ENCODE measurements around the gene ELN. TPM values are rescaled to one million over a fixed set of nuclear protein-coding genes. Genes with fewer than 3 reads are reported as not detected.

ELN gene
- total and polyA plus RNA-seq, 9 of the 15 experiments (the other 6 are each of a cell fraction or from before 2014, with no cell fraction given): 0.20 TPM; not detected in 8

DNA sequence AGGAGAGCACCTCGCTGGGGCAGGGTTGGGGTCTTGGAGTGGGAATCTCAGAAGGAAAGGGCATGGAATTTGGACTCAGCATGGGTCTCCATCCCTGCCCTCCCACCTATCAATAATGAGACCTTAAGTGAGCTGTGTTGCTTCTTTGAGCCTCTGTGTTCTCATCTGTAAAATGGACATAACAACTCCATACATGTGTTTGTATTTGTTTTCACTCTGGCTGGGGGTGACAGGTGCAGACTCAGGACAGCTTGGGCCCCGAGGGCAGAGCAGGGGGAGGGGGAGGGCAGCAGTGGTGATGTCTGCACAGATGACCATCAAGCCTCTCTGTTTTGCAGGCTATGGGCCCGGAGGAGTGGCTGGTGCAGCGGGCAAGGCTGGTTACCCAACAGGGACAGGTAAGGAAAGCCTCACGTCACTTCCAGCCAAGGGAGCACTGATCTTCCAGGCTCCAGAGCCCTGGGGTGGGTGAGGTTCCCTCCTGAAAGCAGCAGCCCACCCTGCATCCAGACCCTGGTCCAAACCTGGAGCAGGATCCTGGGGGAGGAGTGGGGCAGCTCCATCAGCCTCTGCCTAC, 19.9 kb downstream of the ELN start:
- BruUV-seq (replicated peaks): no TSS peak
- no peak overlapping the region for H3K27ac ChIP-seq (ENCODE audit: extremely low read depth, low read depth, low read length)
- 1% methylated on average over 5 of the region's 5 CpGs for WGBS (ENCODE audit: insufficient coverage, low coverage, missing lambda C conversion rate)
- no peak for ATAC-seq
- in situ Hi-C loops (cut with MboI) (no loop called here), intact Hi-C loops (cut with micrococcal nuclease) (no loop called here)
- H3K9me3 ChIP-seq (replicated peaks; ENCODE audit: control insufficient read depth, insufficient read depth, low read depth, low read length): no peaks in the 10 kb centered on the region
- H3K9me1 ChIP-seq (ENCODE audit: control insufficient read depth, insufficient read depth, low read length): peaks cover 3% of the 10 kb centered on the region
- H2AFZ ChIP-seq (ENCODE audit: low read depth, low read length): no peak overlapping the region
- TF ChIP-seq NRF1 (conservative IDR thresholded peaks at IDR 0.05 in 1 of 2, IDR thresholded peaks at IDR 0.05 in 1 of 2): no peak
- peak; percentile 69 for TF ChIP-seq ADNP (tag; IDR thresholded peaks at IDR 0.05)
- TF ChIP-seq BCOR (IDR thresholded peaks at IDR 0.05): peak; percentile 60; the same call in 1 of the 2 replicates
- TF ChIP-seq KDM1A (IDR thresholded peaks at IDR 0.05): peak in 1 of 2 experiments; percentile 53; a peak in 2 of 4 replicates
- peaks cover 0 to 17% of the 10 kb centered on the region in 2 experiments; a peak in 2 of 5 replicates for H3K4me1 ChIP-seq (replicated peaks in 1 of 2; ENCODE audit: control insufficient read depth in 2 of 2, insufficient read depth in 2 of 2, low read length in 2 of 2)
- no peak for DNase-seq (ENCODE audit: extremely low read depth in 1 of 4, low spot score in 3 of 4)
- CTCF ChIA-PET (ENCODE audit: low intra/inter-chr PET ratio): no interaction called here
- H3K4me2 ChIP-seq (ENCODE audit: insufficient read depth, low read length): no peak overlapping the region
- POLR2A ChIA-PET: no interaction called here
- no peak overlapping the region; a peak in 1 of 4 replicates for H3K9ac ChIP-seq (ENCODE audit: insufficient read depth in 1 of 2, low read depth in 2 of 2, low read length in 2 of 2)
- peaks cover 16 to 41% of the 10 kb centered on the region in 2 experiments; a peak in 4 of 5 replicates for H3K27me3 ChIP-seq (ENCODE audit: control insufficient read depth in 2 of 2, insufficient read depth in 2 of 2, low read length in 2 of 2)
- no peaks in the 10 kb centered on the region for H3K79me2 ChIP-seq (ENCODE audit: control insufficient read depth, insufficient read depth, low read length)
- FAIRE-seq: no peak
- H3K36me3 ChIP-seq (ENCODE audit: control insufficient read depth, insufficient read depth, low read length): no peaks in the 10 kb centered on the region
- H4K20me1 ChIP-seq (replicated peaks; ENCODE audit: control insufficient read depth, insufficient read depth, low read length): peaks cover 4% of the 10 kb centered on the region; the same call in 1 of the 2 replicates
- no peak overlapping the region for H3K4me3 ChIP-seq

DNA sequence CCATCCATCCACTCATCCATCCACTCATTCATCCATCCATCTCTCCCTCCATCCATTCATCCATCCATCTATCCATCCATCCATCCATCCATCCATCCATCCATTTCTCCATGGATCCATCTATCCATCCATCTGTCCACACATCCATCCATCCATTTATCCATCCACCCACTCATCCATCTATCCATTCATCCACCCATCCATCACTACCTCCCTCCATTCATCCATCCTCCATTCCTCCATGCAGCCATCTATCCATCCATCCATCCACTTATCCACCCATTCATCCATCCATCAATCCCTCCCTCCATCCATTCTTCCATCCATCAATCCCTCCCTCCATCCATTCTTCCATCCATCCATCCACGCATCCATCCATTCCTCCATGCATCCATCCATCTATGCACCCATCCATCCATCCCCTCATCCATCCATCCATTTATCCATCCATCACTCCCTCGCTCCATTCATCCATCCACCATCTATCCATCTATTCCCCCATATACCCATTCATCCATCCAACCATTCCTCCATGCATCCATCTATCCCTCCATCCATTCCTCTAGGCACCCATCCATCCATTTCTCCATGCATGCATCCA, 21.1 kb downstream of the ELN start:
- H3K27ac ChIP-seq (ENCODE audit: extremely low read depth, low read depth, low read length): no peak overlapping the region
- H3K4me3 ChIP-seq: no peak overlapping the region
- no TSS peak for BruUV-seq (replicated peaks)
- H3K27me3 ChIP-seq (ENCODE audit: control insufficient read depth in 2 of 2, insufficient read depth in 2 of 2, low read length in 2 of 2): peaks cover 14 to 35% of the 10 kb centered on the region in 2 experiments; a peak in 4 of 5 replicates
- H3K36me3 ChIP-seq (ENCODE audit: control insufficient read depth, insufficient read depth, low read length): no peaks in the 10 kb centered on the region
- intact Hi-C loops (cut with micrococcal nuclease) (no loop called here), in situ Hi-C loops (cut with MboI) (no loop called here)
- CTCF ChIA-PET (ENCODE audit: low intra/inter-chr PET ratio): interaction anchor here (0.7 kb wide), 1 partner anchor 53 kb away, joined by 6 read pairs; no protein-coding TSS in a partner anchor
- ATAC-seq: no peak
- no peak overlapping the region for H3K9ac ChIP-seq (ENCODE audit: insufficient read depth in 1 of 2, low read depth in 2 of 2, low read length in 2 of 2)
- H4K20me1 ChIP-seq (replicated peaks; ENCODE audit: control insufficient read depth, insufficient read depth, low read length): peaks cover 4% of the 10 kb centered on the region; the same call in 1 of the 2 replicates
- 4% methylated on average over 2 of the region's 2 CpGs for WGBS (ENCODE audit: insufficient coverage, low coverage, missing lambda C conversion rate)
- no peaks in the 10 kb centered on the region for H3K79me2 ChIP-seq (ENCODE audit: control insufficient read depth, insufficient read depth, low read length)
- POLR2A ChIA-PET: no interaction called here
- H3K9me3 ChIP-seq (replicated peaks; ENCODE audit: control insufficient read depth, insufficient read depth, low read depth, low read length): no peaks in the 10 kb centered on the region
- peaks cover 0 to 12% of the 10 kb centered on the region in 2 experiments; a peak in 2 of 5 replicates for H3K4me1 ChIP-seq (replicated peaks in 1 of 2; ENCODE audit: control insufficient read depth in 2 of 2, insufficient read depth in 2 of 2, low read length in 2 of 2)
- peaks cover 3% of the 10 kb centered on the region for H3K9me1 ChIP-seq (ENCODE audit: control insufficient read depth, insufficient read depth, low read length)
- no peak for FAIRE-seq
- DNase-seq (ENCODE audit: extremely low read depth in 1 of 4, low spot score in 3 of 4): no peak
- no peak overlapping the region for H2AFZ ChIP-seq (ENCODE audit: low read depth, low read length)
- no peak overlapping the region for H3K4me2 ChIP-seq (ENCODE audit: insufficient read depth, low read length)
- TF ChIP-seq TAF7 (tag; IDR thresholded peaks at IDR 0.05) (no peak), SAP30 (IDR thresholded peaks at IDR 0.05; ENCODE audit: borderline replicate concordance, insufficient read depth, low read depth, low read length, poor library complexity, severe bottlenecking) (no peak), ATF7 (IDR thresholded peaks at IDR 0.05) (no peak)
- TF ChIP-seq, protein P1, sequence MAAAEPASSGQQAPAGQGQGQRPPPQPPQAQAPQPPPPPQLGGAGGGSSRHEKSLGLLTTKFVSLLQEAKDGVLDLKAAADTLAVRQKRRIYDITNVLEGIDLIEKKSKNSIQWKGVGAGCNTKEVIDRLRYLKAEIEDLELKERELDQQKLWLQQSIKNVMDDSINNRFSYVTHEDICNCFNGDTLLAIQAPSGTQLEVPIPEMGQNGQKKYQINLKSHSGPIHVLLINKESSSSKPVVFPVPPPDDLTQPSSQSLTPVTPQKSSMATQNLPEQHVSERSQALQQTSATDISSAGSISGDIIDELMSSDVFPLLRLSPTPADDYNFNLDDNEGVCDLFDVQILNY (CRISPR knock-in tag; IDR thresholded peaks at IDR 0.05): no peak
